PC-9 (cell line): ENCODE results near the gene C2CD4B.

Source experiments
- CTCF ChIP-seq: fragments of 200-600 bp; sonication (generic); conservative IDR thresholded peaks from 2 replicates; pipeline ENCODE4 v1.6.1; 2017; ENCODE audit warnings: mixed run types, antibody characterized with exemption, mild to moderate bottlenecking, moderate library complexity
- EZH2 ChIP-seq: fragments of 200-600 bp; sonication (generic); IDR thresholded peaks from 2 replicates; pipeline ENCODE4 v1.8.0; 2017; ENCODE audit warnings: antibody characterized with exemption, low read depth

GRCh38 chr15:62208367-62208766 lies 43.3 kb upstream of the C2CD4B start:
- TF ChIP-seq CTCF (no peak), EZH2 (no peak)
